H1 (cell line): ENCODE measurements around the gene SLC15A1. TPM values are rescaled to one million over a fixed set of nuclear protein-coding genes. Genes with fewer than 3 reads are reported as not detected.

Source experiments
- BRCA1 ChIP-seq: IDR thresholded peaks from 2 replicates; pipeline ENCODE4 v1.6.1; 2012; ENCODE audit warnings: low read depth, low read length, improper control_type of control experiment
- CBX8 ChIP-seq: fragments of 300-800, 300-1000 bp; sonication (generic); IDR thresholded peaks from 2 replicates; pipeline ENCODE4 v1.7.1; 2016; ENCODE audit warnings: low read depth, low read length, borderline replicate concordance
- CHD1 ChIP-seq: IDR thresholded peaks from 2 replicates; pipeline ENCODE4 v1.6.1; 2012; ENCODE audit warnings: low read depth, low read length, improper control_type of control experiment
- CHD7 ChIP-seq: fragments of 300-600 bp; sonication (generic); IDR thresholded peaks from 2 replicates; pipeline ENCODE4 v1.7.1; 2012; ENCODE audit warnings: low read length, moderate library complexity, mild to moderate bottlenecking, inconsistent platforms; ENCODE audit not compliant: insufficient replicate concordance
- JUND ChIP-seq: IDR thresholded peaks from 2 replicates; pipeline ENCODE4 v1.6.1; 2011; ENCODE audit warnings: mild to moderate bottlenecking, improper control_type of control experiment, low read length
- POLR2AphosphoS5 ChIP-seq: IDR thresholded peaks from 2 replicates; pipeline ENCODE4 v1.6.1; 2011; ENCODE audit warnings: low read depth, low read length
- SIN3A ChIP-seq, 2 experiments: IDR thresholded peaks in 1 of 2; conservative IDR thresholded peaks in 1 of 2; 2 replicates each; pipeline ENCODE4 v1.6.1; 2011 to 2012; ENCODE audit warnings: low read length in 2 of 2, improper control_type of control experiment in 1 of 2, low read depth in 1 of 2, mild to moderate bottlenecking in 1 of 2
- TAF7 ChIP-seq: optimal IDR thresholded peaks from 2 replicates; pipeline ENCODE3; 2011; ENCODE audit warnings: low read depth, mild to moderate bottlenecking, inconsistent platforms, low read length, moderate library complexity, borderline replicate concordance
- USF2 ChIP-seq: IDR thresholded peaks from 2 replicates; pipeline ENCODE4 v1.6.1; 2011; ENCODE audit warnings: low read length, improper control_type of control experiment
- polyA plus RNA-seq, 7 experiments: library from polyadenylated mRNA; depleted of rRNA in 3 of 7; stranded (reverse) in 5 of 7; unstranded in 2 of 7; fragments of >200 nt in 5 of 7; fragments of 200-250 nt in 2 of 7; gene quantifications; 1 replicate in 5 of 7; 2 replicates in 1 of 7; 4 replicates in 1 of 7; pipeline versions ENCODE4 v1.2.1 to v1.2.3, GENCODE V29; 2011 to 2013; ENCODE audit warnings: missing spikeins in 2 of 7, mixed read lengths in 2 of 7
- total RNA-seq: library from RNA; stranded (reverse); fragmentation: NEBNext Ultra II Directional; extraction: Animal tissue kit (Norgen Biotek cat#: 25700); gene quantifications from 2 replicates; pipeline ENCODE4 v1.2.1, GENCODE V29; 2021

The SLC15A1 gene
- total and polyA plus RNA-seq, 2 of the 8 experiments (the other 6 are each of a cell fraction or from before 2014, with no cell fraction given), result 1.3 to 2.4 TPM

GRCh38 chr13:98719527-98720250 lies 32.8 kb downstream of the SLC15A1 start (continued):
- TF ChIP-seq CBX8 (no peak), TAF7 (no peak), SIN3A (conservative IDR thresholded peaks at IDR 0.05 in 1 of 2, IDR thresholded peaks at IDR 0.05 in 1 of 2; ENCODE audit: low read depth in 1 of 2, low read length in 2 of 2) (no peak), USF2 (no peak), JUND (no peak), BRCA1 (no peak), CHD7 (no peak), CHD1 (no peak), POLR2AphosphoS5 (no peak)
- TF ChIP-seq, all 59 proteins: peak for 0
